GM06990 (cell line): ENCODE data around the gene CDC42EP1.
A peak's percentile ranks its signal among the peaks of the same experiment; 100 is the strongest.

Experiments
- DNase-seq: peaks from one replicate; pipeline ENCODE4 v3.0.0-alpha.2; 2011; ENCODE audit not compliant: insufficient read length; ENCODE audit errors: extremely low read depth
- H3K27me3 ChIP-seq: replicated peaks from 2 replicates; pipeline ENCODE4 v1.6.0; 2011; ENCODE audit warnings: low read length; ENCODE audit not compliant: control insufficient read depth, insufficient read depth
- H3K36me3 ChIP-seq: 2 replicates; pipeline ENCODE4 v1.5.1; 2011; ENCODE audit warnings: low read length; ENCODE audit not compliant: control insufficient read depth, insufficient read depth
- H3K4me3 ChIP-seq: replicated peaks from 2 replicates; pipeline ENCODE4 v1.5.1; 2011; ENCODE audit warnings: low read depth, mild to moderate bottlenecking, control low read depth, low read length
- CTCF ChIP-seq: IDR thresholded peaks from 2 replicates; pipeline ENCODE4 v1.5.1; 2011; ENCODE audit warnings: low read length, control low read depth, mild to moderate bottlenecking, inconsistent platforms; ENCODE audit not compliant: insufficient read depth, poor library complexity, severe bottlenecking

The CDC42EP1 gene

GRCh38 chr22:37542959-37543358 is 17.3 kb upstream of the CDC42EP1 start:
- Histone ChIP-seq H3K4me3 (no peak overlapping the region), H3K36me3 (no peaks in the 10 kb centered on the region), H3K27me3 (no peaks in the 10 kb centered on the region)
- TF ChIP-seq CTCF: no peak
- DNase-seq: no peak

GRCh38 chr22:37544955-37545702 is 15.2 kb upstream of the CDC42EP1 start:
- Histone ChIP-seq H3K36me3 (no peaks in the 10 kb centered on the region), H3K4me3 (no peak overlapping the region), H3K27me3 (no peaks in the 10 kb centered on the region)
- no peak for DNase-seq
- peak; percentile 73 for TF ChIP-seq CTCF

GRCh38 chr22:37545703-37546436 is 14.4 kb upstream of the CDC42EP1 start:
- TF ChIP-seq CTCF: no peak
- Histone ChIP-seq H3K36me3 (no peaks in the 10 kb centered on the region), H3K27me3 (no peaks in the 10 kb centered on the region), H3K4me3 (no peak overlapping the region)
- DNase-seq: no peak

GRCh38 chr22:37546437-37547250 is 13.6 kb upstream of the CDC42EP1 start:
- Histone ChIP-seq H3K36me3 (no peaks in the 10 kb centered on the region), H3K4me3 (no peak overlapping the region), H3K27me3 (0 out of 2 replicates have a peak, but pooled peaks cover 1% of the 10 kb centered on the region)
- TF ChIP-seq CTCF: no peak
- DNase-seq: no peak

- Histone ChIP-seq H3K4me3 (no peak overlapping the region), H3K36me3 (no peaks in the 10 kb centered on the region), H3K27me3 (0 out of 2 replicates have a peak, but pooled peaks cover 1% of the 10 kb centered on the region)
- no peak for TF ChIP-seq CTCF
- DNase-seq: no peak
Observed at GRCh38 chr22:37547251-37547741, 13.0 kb upstream of the CDC42EP1 start.
